ENCODE results near the gene CHST15.

The CHST15 gene

DNA sequence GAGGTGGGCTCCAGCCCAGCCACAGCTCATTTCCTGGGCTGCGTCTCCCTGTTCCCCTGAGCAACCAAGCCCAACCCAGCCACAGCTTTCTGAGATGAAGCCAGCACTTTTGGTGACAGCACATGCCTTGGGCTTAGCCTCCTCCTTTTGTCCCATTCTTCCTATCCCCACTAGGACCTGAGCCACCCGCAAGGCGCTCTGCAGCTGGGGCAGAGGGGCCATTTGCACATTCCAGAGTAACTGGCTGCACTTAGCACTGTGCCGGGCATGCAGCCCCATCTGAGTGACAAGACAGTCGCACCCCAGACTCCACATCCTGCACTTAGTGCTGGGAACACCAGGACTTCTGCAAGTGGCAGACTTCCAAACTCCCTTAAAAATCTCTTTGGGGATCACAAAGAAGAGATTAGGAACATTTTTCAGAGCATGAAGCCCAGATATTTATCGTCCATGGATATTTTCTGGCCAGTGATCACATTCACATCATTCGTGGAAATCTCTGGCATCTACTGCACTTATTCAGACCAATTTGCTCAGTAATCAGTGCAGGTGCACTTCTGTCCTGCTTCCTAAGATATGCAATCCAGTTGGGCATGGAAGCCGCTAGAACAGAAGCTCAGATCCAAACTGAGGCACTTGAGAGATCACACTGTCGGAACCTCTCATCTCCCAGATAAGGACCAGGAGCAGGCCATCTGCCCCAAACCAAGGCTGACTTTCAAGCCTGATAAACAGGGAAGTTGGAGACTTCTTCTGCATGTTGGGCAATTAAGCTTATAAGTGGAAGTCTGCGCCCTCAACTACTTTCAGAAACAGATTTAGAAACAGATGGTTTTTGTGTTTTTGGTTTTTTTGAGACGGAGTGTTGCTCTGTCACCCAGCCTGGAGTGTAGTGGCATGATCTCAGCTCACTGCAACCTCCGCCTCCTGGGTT is 26.4 kb downstream of the CHST15 start:
- DNase-seq (ENCODE audit: extremely low read depth in 1 of 2, low read depth in 1 of 2): no peak

DNA sequence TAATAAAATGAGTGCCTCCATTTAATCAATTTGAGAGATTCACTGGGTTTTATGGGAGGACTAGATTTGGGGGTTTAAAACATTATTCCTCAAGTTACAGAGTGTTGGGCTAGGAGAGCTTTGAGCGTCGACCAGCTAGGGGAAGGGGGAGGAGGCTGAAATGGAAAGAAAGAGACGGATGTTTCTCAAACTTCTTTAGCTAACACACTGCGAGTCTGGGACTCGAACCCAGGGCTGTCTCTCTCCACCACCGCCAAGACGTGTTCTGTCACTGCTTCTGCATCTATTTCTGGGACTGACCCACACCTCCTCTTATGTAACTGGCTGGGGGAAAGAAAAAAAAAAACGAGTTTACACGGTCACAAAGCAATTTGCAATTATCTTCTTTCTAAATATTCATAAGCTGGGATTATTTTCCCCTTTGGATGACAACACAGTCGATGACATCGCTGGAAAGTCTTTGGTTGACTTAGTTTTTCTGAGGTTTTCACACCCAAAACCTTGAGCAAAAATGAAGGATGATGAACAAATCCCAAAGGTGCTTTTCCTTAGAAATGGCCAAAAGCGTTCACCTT is 27.2 kb downstream of the CHST15 start:
- DNase-seq (ENCODE audit: extremely low read depth in 1 of 2, low read depth in 1 of 2): no peak

GRCh38 chr10:124065382-124066125 is 27.8 kb downstream of the CHST15 start:
- no peak for DNase-seq (ENCODE audit: extremely low read depth in 1 of 2, low read depth in 1 of 2)

DNA sequence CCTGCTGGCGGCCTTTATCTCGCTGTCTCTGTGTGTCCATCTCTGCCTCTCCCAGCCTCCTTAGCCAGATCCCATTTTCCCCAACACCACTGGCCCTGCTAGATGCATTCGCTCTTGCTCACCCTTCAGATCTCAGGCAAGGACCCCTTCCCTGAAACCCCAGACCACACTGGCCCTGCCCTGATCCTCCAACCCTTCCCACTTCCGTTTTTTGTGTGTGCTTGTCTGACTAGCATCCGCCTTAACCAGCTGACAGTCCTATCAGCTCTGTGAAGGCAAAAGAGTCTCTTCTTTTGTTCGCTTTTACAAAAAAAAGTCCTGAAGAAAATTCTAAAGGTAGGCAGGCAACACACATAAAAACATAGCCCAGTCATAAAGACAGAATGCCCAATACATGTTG is 28.7 kb downstream of the CHST15 start:
- no peak for DNase-seq (ENCODE audit: extremely low read depth in 1 of 2, low read depth in 1 of 2)

DNA sequence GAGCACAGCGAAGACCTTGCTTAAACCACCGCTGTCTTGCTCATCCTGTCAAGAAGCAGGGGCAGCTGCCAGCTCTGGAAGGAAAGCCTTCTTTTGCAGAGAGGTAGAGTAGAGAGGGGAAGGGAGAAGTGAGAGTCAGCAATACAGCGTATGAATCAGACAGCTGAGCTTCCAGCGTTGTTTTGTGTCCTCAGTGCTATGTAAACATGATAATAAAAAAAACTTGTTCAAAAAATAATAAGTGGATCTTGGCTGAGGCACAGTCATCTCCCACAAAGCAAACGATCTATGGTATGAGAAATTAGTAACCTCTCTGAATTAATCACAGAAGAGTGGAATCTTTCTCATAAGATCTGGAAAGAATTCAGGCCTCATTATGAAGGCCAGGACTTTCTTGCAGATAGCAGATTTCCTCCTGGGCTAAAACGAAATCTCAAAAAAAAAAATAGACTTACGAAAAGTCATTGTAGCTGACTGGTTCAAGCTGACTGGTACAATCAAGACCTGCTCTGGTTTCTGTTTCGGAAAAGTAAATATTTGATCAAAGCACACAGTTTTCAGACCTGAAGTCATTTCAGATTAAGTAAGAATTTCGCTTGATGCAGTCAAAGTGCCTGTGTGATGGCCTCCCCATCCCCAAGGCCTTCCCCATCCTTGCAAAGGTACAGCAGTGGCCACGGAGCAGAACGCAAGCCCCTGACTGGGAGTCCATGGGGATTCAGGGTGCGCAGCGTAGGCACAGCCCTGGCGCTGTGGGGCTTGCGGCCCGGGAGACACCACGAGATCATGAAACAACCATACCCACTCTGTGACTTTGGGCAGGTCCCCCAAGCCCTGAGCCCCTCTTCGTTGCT is 29.4 kb downstream of the CHST15 start:
- no peak for DNase-seq (ENCODE audit: extremely low read depth in 1 of 2, low read depth in 1 of 2)

DNA sequence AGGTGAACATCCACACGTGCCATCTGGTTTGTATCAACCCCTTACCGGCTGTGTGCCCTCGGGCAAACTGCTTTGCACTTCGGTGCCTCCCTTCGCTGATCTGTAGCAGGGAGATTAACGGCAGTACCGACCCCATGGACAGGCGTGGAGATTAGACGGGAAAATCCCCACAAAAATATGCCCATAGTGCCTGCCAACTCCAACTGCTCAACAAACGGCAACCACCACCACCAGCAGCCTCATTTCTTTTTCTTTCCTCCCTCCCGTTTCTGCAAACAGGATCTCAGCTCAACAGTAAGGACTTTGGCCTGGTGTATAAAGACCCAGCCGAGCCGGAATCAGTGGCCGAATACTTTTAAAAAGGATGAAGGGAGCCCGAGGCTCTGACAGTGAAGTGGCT is 31.0 kb downstream of the CHST15 start:
- DNase-seq (ENCODE audit: extremely low read depth in 1 of 2, low read depth in 1 of 2): no peak

- DNase-seq (ENCODE audit: extremely low read depth in 1 of 2, low read depth in 1 of 2): no peak
Measured at GRCh38 chr10:124061030-124061429, 32.4 kb downstream of the CHST15 start.

- no peak for DNase-seq (ENCODE audit: extremely low read depth in 1 of 2, low read depth in 1 of 2)
Measured at GRCh38 chr10:124060148-124060720, 33.2 kb downstream of the CHST15 start.

DNA sequence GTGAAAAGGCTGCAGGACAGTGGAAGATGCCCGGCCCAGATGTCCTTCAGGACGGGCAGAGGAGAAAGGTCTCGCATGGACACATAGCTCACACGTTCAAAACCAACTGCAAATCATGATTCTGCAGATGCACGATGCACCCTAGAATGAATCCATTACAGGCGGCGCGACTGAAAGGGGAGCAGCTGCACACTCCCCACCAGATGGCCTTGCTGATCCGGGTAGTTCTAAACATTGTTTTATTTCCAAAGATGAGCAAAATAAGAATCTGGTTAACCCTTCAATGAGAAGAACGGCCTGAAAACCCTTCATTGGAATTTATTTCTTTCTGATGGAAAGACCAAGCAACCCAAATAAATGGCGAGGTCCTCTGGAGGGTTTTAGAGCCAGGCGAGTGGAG is 33.8 kb downstream of the CHST15 start:
- no peak for DNase-seq (ENCODE audit: extremely low read depth in 1 of 2, low read depth in 1 of 2)

- DNase-seq (ENCODE audit: extremely low read depth in 1 of 2, low read depth in 1 of 2): no peak
Measured at GRCh38 chr10:124058346-124059003, 34.9 kb downstream of the CHST15 start.

GRCh38 chr10:124057601-124058000 is 35.8 kb downstream of the CHST15 start:
- DNase-seq (ENCODE audit: extremely low read depth in 1 of 2, low read depth in 1 of 2): no peak

DNA sequence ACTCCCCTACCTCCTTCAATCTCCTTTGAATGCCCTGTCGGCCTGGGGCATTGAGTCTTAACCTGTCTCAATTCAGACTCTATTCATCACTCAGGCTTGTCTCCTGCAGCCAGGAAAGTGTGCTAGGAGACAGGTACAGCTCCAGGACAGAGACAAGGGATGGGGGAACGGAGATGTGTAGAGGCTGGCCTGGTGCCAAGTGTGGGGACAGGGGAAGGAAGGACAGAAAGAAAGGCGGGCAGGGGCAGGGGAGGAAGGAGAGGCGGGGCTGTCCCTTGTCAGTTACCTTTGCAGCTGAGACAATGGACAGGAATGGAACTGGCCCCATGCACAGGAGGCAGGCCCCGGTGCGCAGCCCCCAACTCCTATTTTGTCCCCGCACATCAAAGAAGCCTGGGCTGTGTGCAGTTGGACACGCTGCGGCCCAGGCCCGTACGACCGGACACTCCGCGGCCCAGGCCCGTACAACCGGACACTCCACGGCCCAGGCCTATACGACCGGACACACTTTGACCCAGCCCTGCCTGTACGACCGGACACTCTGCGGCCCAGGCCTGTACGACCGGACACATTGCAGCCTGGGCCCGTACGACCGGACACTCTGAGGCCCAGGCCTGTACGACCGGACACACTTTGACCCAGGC is 36.9 kb downstream of the CHST15 start:
- DNase-seq (ENCODE audit: extremely low read depth in 1 of 2, low read depth in 1 of 2): no peak

DNA sequence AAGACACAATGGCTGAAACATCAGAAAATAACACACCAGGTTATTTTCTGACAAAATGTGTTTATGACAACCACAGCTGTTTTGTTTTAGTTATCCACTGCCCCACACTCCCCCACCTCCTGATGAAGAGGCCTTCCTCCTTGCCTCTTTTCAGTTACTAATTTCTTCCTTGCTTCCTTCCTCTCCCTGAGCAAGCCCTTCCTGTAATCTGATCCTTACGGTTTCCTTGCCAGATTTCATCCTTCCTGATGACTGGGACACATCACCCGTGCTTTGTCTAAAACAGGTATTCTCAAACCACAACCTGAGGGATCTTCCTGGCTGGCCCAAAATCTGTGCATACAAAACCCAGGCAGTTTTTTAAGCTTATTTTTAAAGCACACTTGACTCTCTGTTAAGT is 39.4 kb downstream of the CHST15 start:
- no peak for DNase-seq (ENCODE audit: extremely low read depth in 1 of 2, low read depth in 1 of 2)

DNA sequence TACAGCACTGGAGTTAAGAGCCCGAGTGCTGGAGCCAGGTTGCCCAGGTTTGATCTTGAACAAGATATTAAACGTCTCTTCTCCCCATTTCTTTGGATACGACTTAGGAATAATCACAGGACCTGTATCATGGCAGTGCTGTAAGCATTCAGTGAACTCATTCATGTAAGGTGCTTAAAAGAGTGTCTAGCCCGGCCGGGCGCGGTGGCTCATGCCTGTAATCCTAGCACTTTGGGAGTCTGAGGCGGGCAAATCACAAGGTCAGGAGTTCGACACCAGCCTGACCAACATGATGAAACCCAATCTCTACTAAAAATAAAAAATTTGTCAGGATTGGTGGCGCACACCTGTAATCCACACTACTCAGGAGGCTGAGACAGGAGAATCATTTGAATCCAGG is 40.8 kb downstream of the CHST15 start:
- DNase-seq (ENCODE audit: extremely low read depth in 1 of 2, low read depth in 1 of 2): no peak

DNA sequence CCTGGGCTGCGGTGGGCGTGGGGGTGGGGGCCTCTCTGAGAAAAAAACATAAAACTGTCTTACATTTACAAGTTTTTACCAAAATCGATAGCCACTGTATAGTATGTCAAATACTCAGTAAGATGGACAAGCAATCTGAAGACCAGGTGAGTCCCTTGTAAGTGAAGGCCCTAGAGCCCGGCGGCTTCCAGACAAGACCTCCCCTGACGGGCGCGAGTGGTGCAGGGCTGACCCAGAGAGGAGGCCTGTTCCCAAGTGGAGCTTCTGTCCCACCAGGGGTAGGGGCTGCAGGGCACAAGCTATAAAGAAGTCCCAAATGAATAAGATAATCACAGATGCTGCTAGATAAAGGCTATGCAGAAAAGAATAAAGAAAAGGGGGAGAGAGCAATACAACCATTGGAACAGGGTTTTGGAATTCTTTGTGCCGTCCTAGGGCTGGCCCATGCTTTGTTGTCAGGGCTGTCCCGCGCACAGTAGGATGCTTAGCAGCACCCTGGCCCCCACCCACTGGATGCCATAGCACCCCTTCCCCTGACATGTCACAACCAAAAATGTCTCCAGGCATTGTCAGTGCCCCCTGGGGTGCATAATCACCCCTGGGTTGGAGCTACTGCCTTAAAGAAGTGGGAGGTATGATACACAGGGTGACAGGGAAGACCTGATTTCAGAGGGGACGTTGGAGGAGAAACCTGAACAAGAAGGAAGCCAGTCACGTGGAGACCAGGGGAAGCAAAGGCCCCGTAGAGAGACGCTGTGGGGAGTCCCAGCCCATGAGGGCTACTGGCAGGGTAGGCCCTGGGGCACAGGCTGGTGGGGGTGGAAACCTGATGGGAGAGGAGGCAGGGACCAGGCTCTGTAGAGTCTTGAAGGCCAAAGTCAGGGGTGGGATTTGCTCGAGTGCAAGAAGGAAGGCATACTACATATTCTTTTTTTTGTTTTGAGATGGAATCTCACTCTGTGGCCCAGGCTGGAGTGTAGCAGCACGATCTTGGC is 43.1 kb downstream of the CHST15 start:
- DNase-seq (ENCODE audit: extremely low read depth in 1 of 2, low read depth in 1 of 2): no peak

- DNase-seq (ENCODE audit: extremely low read depth in 1 of 2, low read depth in 1 of 2): no peak
Measured at GRCh38 chr10:124049484-124049883, 43.9 kb downstream of the CHST15 start.

GRCh38 chr10:124048371-124049290 is 44.8 kb downstream of the CHST15 start:
- no peak for DNase-seq (ENCODE audit: extremely low read depth in 1 of 2, low read depth in 1 of 2)

All from stimulated activated CD8-positive, alpha-beta memory T cell treated with anti-CD3 and anti-CD28 coated beads, Interleukin-7, amount 100 ng/mL, for 48 hours (primary cell).